Measurements from ENCODE around the gene CBY1. TPM values are rescaled to one million over a fixed set of nuclear protein-coding genes. Genes with fewer than 3 reads are reported as not detected.
"Not testable (repeated sequence)": the region's sequence is repeated elsewhere in the genome, so short reads cannot be mapped to it uniquely, and the experiment has no call there.

Gene CBY1
- total RNA-seq, 2 experiments from 2014 or later: 9.5 to 11.0 TPM

- POLR2A ChIA-PET: no interaction called here
- Mint-ChIP-seq H3K27ac (no peak overlapping the region), H3K9me3 (no peaks in the 10 kb centered on the region), H3K36me3 (ENCODE audit: low read depth) (no peaks in the 10 kb centered on the region), H3K4me3 (no peak overlapping the region), H3K4me1 (peaks cover 18% of the 10 kb centered on the region), H3K27me3 (no peaks in the 10 kb centered on the region)
- DNase-seq: no peak
- CTCF ChIA-PET: no interaction called here
Observed at GRCh38 chr22:38628444-38628843, 28.0 kb upstream of the CBY1 start.

GRCh38 chr22:38629108-38629507 lies 27.3 kb upstream of the CBY1 start:
- H3K36me3 Mint-ChIP-seq (ENCODE audit: low read depth): no peaks in the 10 kb centered on the region
- ChIA-PET CTCF (no interaction called here), POLR2A (interaction anchor here (0.6 kb wide), 1 partner anchor 787 kb away, joined by 3 read pairs; no protein-coding TSS in a partner anchor)
- DNase-seq: no peak
- H3K9me3 Mint-ChIP-seq: no peaks in the 10 kb centered on the region
- H3K4me1 Mint-ChIP-seq: peaks cover 14% of the 10 kb centered on the region
- H3K4me3 Mint-ChIP-seq: no peak overlapping the region
- H3K27ac Mint-ChIP-seq: no peak overlapping the region
- no peaks in the 10 kb centered on the region for H3K27me3 Mint-ChIP-seq

GRCh38 chr22:38631724-38632123 lies 24.7 kb upstream of the CBY1 start:
- peak; percentile 29 for DNase-seq
- H3K4me1 Mint-ChIP-seq: peaks cover 14% of the 10 kb centered on the region
- H3K27ac Mint-ChIP-seq: peak overlapping the region; percentile 4
- no peaks in the 10 kb centered on the region for H3K36me3 Mint-ChIP-seq (ENCODE audit: low read depth)
- POLR2A ChIA-PET: no interaction called here
- no peak overlapping the region for H3K4me3 Mint-ChIP-seq
- CTCF ChIA-PET: no interaction called here
- no peaks in the 10 kb centered on the region for H3K27me3 Mint-ChIP-seq
- H3K9me3 Mint-ChIP-seq: no peaks in the 10 kb centered on the region

GRCh38 chr22:38632528-38632927 lies 23.9 kb upstream of the CBY1 start:
- DNase-seq: no peak
- H3K4me1 Mint-ChIP-seq: peaks cover 14% of the 10 kb centered on the region
- no peaks in the 10 kb centered on the region for H3K9me3 Mint-ChIP-seq
- POLR2A ChIA-PET: no interaction called here
- H3K27me3 Mint-ChIP-seq: no peaks in the 10 kb centered on the region
- no peaks in the 10 kb centered on the region for H3K36me3 Mint-ChIP-seq (ENCODE audit: low read depth)
- no peak overlapping the region for H3K4me3 Mint-ChIP-seq
- H3K27ac Mint-ChIP-seq: no peak overlapping the region
- CTCF ChIA-PET: interaction anchor here (0.7 kb wide), 1 partner anchor 120 kb away, joined by 3 read pairs; no protein-coding TSS in a partner anchor

DNA sequence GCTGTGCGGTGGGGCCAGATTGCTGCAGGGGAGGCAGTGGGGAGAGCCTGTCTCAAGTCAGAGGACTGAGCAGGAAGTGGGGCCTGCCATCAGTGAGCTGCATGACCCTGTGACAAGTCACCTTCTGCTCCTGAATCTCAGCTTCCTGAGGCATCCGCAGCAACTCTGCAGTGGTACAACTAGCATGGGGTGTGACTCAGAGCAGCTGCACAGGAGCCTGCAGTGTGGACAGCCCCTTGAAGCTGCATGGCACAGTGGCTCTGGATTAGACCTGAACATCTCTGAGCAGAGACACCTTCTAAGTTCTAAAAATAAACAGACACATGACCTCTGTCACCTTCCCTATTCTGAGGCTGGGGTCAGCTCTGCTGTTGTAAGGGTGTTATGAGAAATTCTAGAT lies 18.2 kb upstream of the CBY1 start:
- H3K27me3 Mint-ChIP-seq: peaks cover 9% of the 10 kb centered on the region
- no peaks in the 10 kb centered on the region for H3K36me3 Mint-ChIP-seq (ENCODE audit: low read depth)
- DNase-seq: no peak
- CTCF ChIA-PET: no interaction called here
- H3K9me3 Mint-ChIP-seq: no peaks in the 10 kb centered on the region
- no peak overlapping the region for H3K4me3 Mint-ChIP-seq
- H3K27ac Mint-ChIP-seq: no peak overlapping the region
- POLR2A ChIA-PET: no interaction called here
- H3K4me1 Mint-ChIP-seq: no peaks in the 10 kb centered on the region

- Mint-ChIP-seq H3K9me3 (no peaks in the 10 kb centered on the region), H3K27ac (no peak overlapping the region), H3K36me3 (ENCODE audit: low read depth) (no peaks in the 10 kb centered on the region), H3K27me3 (peaks cover 9% of the 10 kb centered on the region), H3K4me1 (no peaks in the 10 kb centered on the region), H3K4me3 (no peak overlapping the region)
- ChIA-PET POLR2A (no interaction called here), CTCF (no interaction called here)
- DNase-seq: no peak
Observed at GRCh38 chr22:38638728-38639127, 17.7 kb upstream of the CBY1 start.

DNA sequence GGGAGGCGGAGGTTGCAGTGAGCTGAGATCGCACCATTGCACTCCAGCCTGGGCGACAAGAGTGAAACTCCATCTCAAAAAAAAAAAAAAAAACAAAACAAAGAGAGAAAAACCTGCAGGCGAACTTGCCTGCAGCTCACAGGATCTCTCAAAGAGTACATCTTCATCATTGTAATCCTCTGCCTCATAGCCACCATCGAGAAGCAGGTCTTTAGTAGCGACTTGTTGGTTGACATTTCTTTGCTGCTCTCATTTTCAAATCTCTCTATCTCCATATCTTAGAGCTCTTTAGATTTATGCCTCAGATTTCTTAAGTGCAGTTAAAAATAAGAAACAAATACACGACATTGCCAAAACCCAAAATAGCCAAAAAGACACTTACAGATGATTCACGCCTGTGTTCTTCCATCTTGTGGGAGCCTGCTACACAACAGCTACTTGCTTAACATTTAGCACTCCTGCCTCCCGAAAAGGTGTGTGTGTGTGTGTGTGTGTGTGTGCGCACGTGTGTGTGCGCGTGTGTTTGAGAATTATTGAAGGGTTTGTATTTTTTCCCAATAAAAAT lies 14.9 kb upstream of the CBY1 start:
- H3K9me3 Mint-ChIP-seq: peaks cover 2% of the 10 kb centered on the region
- POLR2A ChIA-PET: no interaction called here
- H3K36me3 Mint-ChIP-seq (ENCODE audit: low read depth): no peaks in the 10 kb centered on the region
- peaks cover 9% of the 10 kb centered on the region for H3K27me3 Mint-ChIP-seq
- H3K4me1 Mint-ChIP-seq: no peaks in the 10 kb centered on the region
- CTCF ChIA-PET: interaction anchor here (0.6 kb wide), 1 partner anchor 229 kb away, joined by 3 read pairs; no protein-coding TSS in a partner anchor
- no peak overlapping the region for H3K27ac Mint-ChIP-seq
- DNase-seq: no peak
- no peak overlapping the region for H3K4me3 Mint-ChIP-seq

DNA sequence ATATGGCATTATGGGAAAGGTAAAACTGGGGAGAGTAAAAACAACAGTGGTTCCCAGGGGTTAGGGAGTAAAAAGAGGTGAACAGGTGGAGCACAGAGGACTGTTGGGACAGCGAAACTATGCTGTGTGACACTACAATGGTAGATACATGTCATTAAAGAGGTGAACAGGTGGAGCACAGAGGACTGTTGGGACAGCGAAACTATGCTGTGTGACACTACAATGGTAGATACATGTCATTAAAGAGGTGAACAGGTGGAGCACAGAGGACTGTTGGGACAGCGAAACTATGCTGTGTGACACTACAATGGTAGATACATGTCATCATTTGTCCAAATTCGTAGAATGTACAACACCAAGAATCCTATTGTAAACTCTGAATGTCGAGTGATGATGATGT lies 12.2 kb upstream of the CBY1 start:
- H3K4me1 Mint-ChIP-seq; POLR2A ChIA-PET; H3K27me3 Mint-ChIP-seq; H3K4me3 Mint-ChIP-seq; DNase-seq; H3K36me3 Mint-ChIP-seq (ENCODE audit: low read depth); CTCF ChIA-PET; H3K27ac Mint-ChIP-seq; H3K9me3 Mint-ChIP-seq: not testable (repeated sequence)

DNA sequence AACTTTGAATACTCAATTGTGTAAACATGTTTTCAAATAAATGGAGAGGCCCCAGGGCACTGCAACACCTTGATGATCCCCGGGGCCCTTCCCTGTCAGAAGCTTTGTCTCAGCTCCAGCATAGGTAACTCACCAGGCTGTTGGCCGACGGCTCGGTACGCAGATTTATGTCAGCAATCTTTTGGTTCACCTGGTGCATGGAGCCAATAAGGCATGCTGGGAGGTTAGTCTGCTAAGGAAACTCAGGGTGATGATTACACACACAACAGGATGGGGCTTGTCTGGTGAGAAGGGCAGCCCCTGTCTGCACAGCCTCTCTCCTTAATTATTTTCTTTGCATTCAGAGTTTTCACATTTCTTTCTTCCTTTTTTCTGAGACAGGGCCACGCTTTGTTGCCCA lies 11.0 kb upstream of the CBY1 start:
- ChIA-PET POLR2A (no interaction called here), CTCF (no interaction called here)
- Mint-ChIP-seq H3K4me3 (no peak overlapping the region), H3K27ac (no peak overlapping the region), H3K36me3 (ENCODE audit: low read depth) (no peaks in the 10 kb centered on the region), H3K27me3 (peaks cover 7% of the 10 kb centered on the region), H3K4me1 (no peaks in the 10 kb centered on the region), H3K9me3 (peaks cover 2% of the 10 kb centered on the region)
- no peak for DNase-seq

DNA sequence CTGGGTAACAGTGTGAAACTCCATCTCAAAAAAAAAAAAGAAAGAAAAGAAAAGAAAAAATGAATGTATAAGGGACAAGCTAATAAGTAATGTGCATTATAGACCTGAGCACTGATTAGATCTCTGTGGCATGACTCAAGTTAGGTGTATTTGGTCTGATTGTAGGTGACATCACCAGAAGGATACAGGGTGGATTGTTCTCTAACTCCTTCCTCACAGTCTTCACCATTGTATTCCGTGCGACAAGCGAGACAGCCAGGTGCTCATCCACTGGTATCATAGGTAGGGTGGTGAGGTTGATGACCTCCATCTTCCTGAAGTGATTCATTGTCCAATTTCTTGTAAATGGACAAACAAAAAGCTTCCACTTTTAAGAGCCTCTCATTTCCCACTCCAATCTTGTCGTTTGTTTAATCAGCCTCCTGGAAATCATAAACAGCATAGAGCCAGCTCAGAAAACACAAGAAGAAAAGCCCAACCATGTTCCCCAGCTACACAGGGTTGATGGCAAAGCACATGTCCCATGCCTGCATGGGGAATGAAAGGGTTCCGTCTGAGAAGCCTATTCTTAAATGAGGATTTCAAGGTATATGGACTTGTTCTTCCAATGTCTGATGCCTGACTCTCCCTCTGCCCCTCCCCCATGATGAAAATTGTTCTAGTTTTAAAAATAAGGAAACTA lies 6.5 kb upstream of the CBY1 start:
- Mint-ChIP-seq H3K9me3 (no peaks in the 10 kb centered on the region), H3K36me3 (ENCODE audit: low read depth) (no peaks in the 10 kb centered on the region), H3K27ac (no peak overlapping the region), H3K27me3 (no peaks in the 10 kb centered on the region), H3K4me3 (no peak overlapping the region), H3K4me1 (peaks cover 4% of the 10 kb centered on the region)
- POLR2A ChIA-PET: interaction anchor here (0.5 kb wide), 1 partner anchor 34 kb away, joined by 3 read pairs; no protein-coding TSS in a partner anchor
- no peak for DNase-seq
- CTCF ChIA-PET: no interaction called here

DNA sequence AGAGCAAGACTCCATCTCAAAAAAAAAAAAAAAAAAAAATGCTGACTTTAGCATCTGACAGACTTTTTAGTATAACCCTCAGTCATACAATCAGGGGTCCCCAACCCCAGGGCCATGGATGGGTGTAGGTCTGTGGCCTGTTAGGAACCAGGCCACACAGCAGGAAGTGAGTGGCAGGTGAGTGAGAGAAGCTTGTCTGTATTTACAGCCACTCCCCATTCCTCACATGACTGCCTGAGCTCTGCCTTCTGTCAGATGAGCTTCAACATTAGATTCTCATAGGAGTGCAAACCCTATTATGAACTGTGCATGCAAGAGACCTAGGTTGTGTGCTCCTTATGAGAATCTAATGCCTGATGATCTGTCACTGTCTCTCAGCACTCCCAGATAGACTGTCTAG lies 3.6 kb upstream of the CBY1 start:
- H3K27me3 Mint-ChIP-seq: no peaks in the 10 kb centered on the region
- CTCF ChIA-PET: no interaction called here

GRCh38 chr22:38653741-38654140 lies 2.7 kb upstream of the CBY1 start:
- POLR2A ChIA-PET: no interaction called here

More for the DNA sequence above, 3.6 kb upstream of the CBY1 start:
- DNase-seq: no peak
- peaks cover 19% of the 10 kb centered on the region for H3K4me1 Mint-ChIP-seq
- POLR2A ChIA-PET: interaction anchor here (1.1 kb wide), 1 partner anchor 53 kb away, joined by 3 read pairs; the partner anchor contains the start of gene GTPBP1
- no peaks in the 10 kb centered on the region for H3K9me3 Mint-ChIP-seq
- no peak overlapping the region for H3K4me3 Mint-ChIP-seq
- H3K27ac Mint-ChIP-seq: no peak overlapping the region
- no peaks in the 10 kb centered on the region for H3K36me3 Mint-ChIP-seq (ENCODE audit: low read depth)

DNA sequence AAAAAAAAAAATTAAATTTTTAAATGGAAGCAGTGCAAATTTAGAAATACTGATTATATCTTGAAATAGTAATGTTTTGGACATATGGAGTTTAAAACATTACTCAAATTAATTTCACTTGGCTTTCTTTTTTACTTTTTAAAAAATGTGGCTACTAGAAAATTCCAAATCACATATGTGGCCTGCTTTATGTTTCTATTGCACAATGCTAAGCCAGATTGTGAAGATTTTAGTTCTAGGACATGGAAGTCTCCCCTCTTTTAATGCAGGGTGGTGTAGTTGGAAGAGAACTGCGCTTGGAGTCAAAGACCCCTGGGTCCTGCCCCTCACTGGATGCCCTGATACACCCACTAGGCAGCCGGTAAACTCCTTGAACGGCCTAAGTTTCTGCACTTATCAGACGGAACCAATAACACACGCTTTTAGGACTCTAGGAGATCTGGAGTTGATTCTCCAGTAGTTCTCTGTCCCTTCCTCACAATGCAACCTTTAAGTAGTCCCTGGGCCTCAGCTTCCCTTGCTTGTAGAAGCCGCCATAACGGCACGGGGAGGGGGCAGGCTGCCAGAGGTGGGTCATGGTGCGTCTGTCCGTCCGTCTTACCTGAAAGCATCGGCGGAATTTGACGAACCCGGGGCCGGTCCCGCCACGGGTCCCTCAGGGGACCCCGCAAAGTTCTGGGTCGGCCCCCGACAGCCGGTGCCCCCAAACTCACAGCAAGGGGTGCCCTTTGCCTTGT lies 751 bp upstream of the CBY1 start:
- Mint-ChIP-seq H3K9me3 (no peaks in the 10 kb centered on the region), H3K4me3 (peak overlapping the region; percentile 86), H3K27ac (peak overlapping the region; percentile 86), H3K4me1 (peaks cover 27% of the 10 kb centered on the region), H3K27me3 (no peaks in the 10 kb centered on the region), H3K36me3 (ENCODE audit: low read depth) (no peaks in the 10 kb centered on the region)
- ChIA-PET CTCF (no interaction called here), POLR2A (no interaction called here)
- DNase-seq: no peak

More at GRCh38 chr22:38653741-38654140, 2.7 kb upstream of the CBY1 start:
- H3K9me3 Mint-ChIP-seq: no peaks in the 10 kb centered on the region
- H3K27ac Mint-ChIP-seq: no peak overlapping the region
- CTCF ChIA-PET: no interaction called here
- H3K36me3 Mint-ChIP-seq (ENCODE audit: low read depth): no peaks in the 10 kb centered on the region
- no peak overlapping the region for H3K4me3 Mint-ChIP-seq
- peaks cover 25% of the 10 kb centered on the region for H3K4me1 Mint-ChIP-seq
- no peaks in the 10 kb centered on the region for H3K27me3 Mint-ChIP-seq
- no peak for DNase-seq
